ENCODE data around the gene VAMP7.
"Not testable (repeated sequence)": the region's sequence is repeated elsewhere in the genome, so short reads cannot be mapped to it uniquely, and the experiment has no call there.

VAMP7 gene, protein sequence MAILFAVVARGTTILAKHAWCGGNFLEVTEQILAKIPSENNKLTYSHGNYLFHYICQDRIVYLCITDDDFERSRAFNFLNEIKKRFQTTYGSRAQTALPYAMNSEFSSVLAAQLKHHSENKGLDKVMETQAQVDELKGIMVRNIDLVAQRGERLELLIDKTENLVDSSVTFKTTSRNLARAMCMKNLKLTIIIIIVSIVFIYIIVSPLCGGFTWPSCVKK

DNA sequence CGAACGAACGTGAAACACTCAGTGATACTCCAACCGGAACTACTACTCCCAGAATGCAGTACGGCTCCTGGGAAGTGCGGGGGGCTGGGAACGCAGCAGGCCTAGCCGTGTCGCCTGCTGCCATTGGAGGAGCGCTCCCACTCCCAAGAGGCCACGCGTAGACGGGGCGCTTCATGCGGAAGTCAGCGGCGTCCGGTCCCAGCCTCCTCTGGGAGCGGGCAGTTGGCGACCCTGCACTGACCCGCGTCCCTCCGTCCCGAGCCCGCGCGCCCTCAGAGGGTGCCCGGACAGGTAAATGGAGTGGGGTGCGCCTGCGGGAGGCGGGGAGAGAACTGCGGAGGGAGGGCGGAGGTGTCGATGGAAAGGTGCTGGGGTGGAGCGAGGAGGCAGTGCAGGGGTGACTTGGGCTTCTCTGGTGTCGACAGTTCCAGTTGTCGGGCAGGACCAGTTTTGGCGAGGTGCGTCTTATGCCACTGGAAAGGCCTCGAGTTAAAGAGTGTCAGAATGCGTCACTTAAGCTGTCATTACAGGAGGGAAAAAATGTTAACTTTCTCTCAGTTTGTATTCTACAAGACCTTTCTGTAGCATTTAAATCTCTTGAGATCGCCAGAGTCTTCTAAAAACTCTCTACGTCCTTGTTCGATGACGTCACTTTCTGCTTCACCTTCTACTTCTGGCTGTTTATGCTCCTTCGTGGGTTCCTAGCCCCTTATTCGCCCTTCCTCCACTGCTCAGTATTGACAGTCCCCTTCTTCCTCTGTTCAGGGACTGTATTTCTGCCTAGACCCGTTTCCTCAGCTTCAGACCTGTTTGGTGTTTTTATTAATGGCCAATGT is at the start of gene VAMP7:
Gene VAMP7, plus strand, starts transcription at position 188 of the 836 bp plus-strand sequence. CDS start 8,122 bp downstream, outside the sequence.
- peak; percentile 89 for DNase-seq

DNA sequence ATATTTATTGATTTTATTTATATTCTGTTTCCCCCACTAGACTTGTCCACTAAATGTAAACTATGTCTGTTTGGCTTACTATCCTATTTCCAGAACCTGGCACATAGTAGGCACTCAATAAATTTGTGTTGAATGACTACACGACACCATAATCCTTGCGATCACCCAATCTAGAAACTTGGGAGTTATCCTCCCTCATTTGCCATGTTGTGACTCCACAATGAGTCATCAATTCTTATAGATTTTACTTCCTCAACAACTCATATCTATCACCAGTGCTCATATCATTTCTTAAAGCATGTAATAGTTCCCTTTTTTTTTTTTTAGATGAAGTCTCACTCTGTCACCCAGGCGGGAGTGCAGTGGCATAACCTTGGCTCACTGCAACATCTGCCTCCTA is 39.9 kb upstream of the VAMP7 start:
- DNase-seq, result no peak

DNA sequence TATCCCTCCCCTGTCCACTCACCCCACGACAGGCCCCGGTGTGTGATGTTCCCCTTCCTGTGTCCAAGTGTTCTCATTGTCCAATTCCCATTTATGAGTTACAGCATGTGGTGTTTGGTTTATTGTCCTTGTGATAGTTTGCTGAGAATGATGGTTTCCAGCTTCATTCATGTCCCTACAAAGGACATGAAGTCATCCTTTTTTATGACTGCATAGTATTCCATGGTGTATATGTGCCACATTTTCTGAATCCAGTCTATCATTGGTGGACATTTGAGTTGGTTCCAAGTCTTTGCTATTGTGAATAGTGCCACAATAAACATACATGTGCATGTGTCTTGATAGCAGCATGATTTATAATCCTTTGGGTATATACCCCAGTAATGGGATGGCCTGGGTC is 29.4 kb upstream of the VAMP7 start:
- DNase-seq, result not testable (repeated sequence)

DNA sequence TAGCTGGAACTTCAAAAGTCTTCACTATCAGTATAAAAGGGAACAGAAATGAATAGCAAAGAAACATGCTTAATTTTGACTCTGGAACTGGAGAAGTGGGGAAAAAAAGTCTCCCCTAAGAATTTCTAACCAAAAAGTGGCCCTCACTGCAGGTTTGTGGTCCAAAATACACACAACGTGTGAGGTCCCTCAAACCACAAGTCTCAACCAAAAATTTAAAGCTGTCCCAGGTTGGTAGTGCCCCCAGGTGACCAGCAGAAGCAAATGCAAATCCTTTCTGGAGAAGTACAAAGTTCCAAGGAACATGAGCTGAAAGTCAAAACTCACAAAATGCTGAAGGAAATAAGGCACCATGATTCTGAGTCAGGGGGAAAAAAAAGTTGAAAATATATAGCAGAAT is 23.6 kb upstream of the VAMP7 start:
- no peak for DNase-seq

DNA sequence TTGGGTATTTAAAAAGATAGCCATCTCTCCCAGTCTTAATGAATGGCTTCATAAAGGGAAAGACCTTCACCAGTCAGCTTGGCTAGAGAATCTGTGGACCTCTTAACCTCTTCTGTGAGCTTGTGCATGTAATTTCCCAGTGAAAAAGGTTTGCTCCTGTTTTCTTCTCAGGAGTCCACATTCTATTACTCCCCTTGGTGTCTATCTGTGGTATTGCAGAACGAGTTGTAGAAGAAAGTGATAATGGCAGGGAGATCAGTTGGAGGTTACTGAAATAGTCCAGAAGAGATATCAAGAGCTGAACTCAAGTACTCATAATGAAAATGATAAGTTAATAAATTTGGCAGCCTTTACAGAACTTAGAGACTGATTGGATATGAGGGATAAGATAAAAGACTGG is 16.5 kb upstream of the VAMP7 start:
- no peak for DNase-seq

DNA sequence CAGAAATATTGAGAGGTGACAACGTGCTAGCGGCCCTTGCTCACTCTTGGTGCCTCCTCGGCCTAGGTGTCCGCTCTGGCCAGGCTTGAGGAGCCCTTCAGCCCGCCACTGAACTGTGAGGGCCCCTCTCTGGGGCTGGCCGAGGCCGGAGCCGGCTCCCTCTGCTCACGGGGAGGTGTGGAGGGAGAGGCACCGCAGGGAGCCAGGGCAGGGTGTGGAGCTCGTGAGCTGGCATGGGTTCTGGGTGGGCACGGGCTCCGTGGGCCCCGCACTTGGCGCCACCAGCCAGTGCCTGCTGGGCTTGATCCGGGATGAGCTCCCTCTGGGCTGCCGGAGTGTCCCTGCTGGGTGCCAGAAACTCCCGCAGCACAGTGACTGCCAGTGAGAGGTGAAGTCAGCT is 16.0 kb upstream of the VAMP7 start:
- no peak for DNase-seq

DNA sequence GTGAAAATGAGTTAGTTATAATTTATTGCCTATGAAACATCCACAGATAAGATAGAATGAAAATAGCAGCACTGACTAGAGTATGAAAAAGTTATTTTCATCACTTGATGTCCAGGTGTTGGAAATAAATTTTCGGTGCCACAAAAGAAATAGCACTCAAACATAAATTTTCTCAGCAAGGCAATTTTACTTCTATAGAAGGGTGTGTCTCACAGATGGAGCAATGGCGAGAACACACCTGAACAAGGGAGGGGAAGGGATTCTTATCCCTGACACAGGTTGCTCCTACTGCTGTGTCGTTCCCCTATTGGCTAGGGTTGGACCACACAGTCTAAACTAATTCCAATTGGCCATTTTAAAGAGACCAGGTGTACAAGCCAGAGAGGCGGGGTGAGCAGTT is 13.3 kb upstream of the VAMP7 start:
- no peak for DNase-seq

DNA sequence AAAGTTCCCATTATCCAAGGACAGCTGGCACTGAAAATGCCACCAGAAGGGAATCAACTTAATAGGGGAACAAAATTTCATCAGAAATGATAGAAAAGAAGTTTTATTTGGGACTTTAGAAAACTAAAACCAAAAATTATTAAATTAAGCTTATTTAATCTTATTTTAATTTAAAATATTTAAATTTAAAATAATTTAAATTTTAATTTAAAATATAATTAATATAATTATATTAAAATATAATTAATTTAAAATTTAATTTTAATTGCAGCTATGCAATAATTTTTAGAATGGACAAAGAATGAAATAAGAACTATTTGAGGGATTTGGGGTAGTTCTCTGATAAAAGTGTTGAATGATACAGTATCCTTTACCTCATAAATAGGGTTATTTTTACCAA is 10.2 kb upstream of the VAMP7 start:
- DNase-seq, result no peak

DNA sequence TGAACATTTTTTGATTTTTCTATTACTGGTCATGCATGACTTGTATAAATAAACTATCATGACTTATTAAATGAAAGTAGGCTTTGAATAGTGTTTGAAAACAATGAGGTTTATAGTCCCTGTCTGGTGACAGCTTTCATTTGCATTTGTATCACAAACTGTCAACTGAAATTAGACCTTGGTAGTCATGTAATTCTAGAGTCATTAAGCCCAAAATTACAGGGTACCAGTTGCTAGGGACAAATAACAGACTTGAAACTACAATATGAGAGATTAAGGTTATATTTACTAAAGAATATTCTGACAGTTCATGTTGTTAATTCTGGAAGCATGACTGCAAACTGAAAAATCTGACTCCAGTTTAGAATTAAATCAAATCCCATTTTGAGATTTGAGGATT is 9.2 kb upstream of the VAMP7 start:
- DNase-seq, result peak; percentile 23

DNA sequence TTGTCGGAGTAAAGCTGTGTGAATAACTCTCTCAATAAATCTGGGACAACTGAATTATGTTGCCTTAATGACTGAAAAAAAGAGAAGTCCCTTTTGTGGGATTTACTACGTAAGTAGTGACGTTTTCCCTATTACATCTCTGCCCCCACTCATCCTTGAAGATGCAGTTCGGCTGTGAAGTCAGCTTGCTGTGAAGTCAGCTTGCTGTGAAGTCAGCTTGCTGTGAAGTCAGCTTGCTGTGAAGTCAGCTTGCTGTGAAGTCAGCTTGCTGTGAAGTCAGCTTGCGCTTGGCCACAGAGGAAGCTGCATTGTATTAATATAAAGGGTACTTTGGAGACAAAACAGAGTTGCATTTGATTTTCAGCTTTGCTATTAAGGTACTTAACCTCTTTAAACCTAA is 8.0 kb upstream of the VAMP7 start:
- DNase-seq, result no peak

DNA sequence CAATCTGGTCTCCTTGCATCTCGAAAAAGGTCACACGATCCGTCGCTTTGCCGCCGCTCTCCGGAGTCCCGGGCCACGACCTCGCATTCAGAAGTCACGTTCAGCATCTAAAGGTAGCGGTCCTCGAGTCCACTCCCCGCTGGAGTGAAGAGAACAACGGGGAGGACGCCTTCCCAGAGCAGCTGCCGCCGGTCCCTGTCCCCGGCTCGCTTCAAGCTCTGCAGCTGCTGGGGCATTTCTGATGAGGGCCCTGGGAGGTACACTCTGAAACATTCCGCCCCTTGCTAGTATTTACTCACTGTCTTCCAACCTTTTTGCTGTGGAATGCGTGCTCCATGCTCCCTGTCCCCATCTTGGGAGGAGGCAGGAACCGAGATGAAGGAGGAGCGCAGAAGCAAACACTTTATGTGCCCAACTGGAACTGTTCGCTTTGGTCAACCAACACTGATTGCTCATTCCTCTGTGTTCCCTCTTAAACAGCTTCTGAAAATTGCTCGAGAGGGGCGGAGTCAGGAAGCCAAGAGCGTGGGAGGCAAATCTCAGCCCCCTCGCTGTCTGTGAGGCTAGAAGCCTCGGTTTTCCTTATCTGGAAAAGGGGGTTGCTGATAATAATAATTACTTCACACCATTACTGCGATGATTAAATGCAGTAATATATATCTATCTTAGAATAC is 6.4 kb upstream of the VAMP7 start:
- no peak for DNase-seq

DNA sequence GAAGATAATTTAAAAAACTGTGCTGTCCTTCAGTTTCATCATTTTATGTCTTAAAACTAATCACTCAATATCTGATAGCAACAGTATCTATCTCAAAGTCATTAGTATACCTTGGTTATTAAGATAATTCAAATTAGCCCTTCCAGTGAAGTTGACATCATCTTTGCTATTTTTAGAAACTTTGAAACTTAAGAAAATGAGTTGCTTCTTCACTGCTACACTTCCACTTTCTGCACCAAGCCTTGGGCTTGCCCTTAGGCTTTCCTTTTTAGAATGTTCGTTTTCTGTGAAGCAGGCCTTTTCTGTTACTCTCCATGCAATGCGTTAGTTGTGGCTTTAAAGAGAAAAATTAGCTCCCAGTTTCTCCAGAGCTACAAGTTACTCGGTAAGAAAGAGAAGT is 4.4 kb upstream of the VAMP7 start:
- no peak for DNase-seq

DNA sequence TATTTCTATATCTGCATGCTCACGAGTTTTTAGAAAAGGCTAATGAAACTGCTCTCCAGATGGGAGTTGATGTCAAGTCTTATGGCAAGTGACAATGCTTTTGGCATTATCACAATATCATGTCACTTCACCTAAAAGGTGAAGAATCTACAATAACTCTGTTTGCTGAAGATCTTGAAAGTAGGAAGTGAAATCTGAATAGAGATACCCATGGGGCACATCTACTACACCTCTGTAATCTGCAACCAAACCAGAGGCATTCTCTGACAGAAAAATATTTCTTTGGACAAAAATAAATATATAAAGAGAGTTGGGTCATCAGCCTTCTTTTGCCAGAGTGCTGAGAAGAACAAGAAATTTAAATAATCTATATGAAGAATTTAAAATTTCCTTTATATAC is 3.9 kb upstream of the VAMP7 start:
- DNase-seq, result no peak

DNA sequence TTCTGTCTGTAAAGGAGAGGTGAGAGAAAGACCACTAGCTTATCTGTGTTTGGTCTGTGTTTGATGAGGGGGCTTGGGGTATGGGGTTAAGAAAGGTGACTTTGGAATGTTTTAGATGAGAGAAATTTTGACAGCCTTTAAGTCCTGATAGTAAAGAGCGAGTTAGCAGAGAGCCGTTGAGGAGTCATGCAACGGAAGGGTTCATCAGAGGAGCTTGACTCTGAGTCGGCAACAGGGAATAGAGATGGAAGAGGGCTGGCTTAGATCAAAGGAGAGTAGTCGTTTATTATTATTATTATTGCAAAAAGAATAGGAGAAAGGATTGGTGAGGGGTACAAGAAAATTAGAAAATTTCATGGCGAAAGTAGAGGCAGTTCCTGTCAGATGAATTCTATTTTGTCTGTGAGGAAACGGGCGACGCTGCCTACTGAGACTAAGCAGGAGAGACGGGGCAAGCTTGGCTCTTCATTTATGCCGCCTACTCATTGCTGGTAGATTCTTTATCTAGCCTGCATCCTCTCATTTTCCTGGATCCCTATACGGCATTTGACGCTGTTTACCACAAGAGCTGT is 473 bp upstream of the VAMP7 start:
- DNase-seq, result no peak

DNA sequence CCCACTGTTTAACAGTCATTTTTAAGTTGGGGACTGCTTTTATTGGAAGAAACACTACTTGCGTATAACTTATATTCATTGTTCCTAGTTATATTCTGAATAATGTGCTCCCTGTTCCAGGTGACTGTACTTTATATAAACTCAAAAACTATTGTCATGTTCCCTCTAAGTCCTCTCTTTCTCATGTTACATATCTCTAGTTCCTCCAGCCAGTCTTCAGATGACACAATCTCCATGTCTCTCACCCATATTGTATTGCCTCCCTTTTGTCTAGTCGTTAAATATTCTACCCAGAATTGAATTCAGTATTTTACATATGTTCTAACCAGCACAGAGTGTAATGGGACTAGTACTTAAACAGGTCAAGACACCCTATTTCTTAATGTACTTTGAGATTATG is 5.3 kb downstream of the VAMP7 start:
- no peak for DNase-seq

DNA sequence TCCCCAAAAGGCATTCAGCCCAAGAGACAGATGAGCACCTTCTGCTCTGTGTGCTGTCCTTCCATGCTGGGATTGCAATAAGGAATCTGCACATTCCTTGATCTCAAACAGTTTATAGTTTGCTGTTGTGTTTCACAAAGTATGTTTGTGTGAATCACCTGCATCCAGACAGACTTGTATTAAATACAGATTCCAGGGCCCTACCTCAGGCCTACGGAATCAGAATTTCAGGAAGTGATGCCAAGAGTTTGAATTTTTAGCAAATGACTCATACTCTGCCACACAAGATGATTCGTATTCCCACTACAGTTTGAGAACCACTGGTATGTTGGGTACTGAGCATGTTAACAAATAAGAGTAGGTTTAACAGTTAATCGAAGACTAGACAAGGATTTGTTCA is 7.0 kb downstream of the VAMP7 start:
- no peak for DNase-seq

DNA sequence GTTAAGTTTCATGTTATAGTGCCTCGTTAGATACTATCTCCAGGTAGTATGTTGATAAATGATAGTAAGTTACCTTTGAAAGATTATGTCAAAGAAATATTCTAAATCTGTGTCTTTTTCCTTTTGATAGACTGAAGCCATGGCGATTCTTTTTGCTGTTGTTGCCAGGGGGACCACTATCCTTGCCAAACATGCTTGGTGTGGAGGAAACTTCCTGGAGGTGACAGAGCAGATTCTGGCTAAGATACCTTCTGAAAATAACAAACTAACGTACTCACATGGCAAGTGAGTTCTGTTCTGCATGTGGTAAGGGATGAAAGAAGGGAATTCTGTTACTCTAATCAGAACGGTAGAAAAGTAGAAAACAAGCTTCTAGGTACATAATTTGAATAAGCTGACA is 8.2 kb downstream of the VAMP7 start:
- DNase-seq, result no peak

DNA sequence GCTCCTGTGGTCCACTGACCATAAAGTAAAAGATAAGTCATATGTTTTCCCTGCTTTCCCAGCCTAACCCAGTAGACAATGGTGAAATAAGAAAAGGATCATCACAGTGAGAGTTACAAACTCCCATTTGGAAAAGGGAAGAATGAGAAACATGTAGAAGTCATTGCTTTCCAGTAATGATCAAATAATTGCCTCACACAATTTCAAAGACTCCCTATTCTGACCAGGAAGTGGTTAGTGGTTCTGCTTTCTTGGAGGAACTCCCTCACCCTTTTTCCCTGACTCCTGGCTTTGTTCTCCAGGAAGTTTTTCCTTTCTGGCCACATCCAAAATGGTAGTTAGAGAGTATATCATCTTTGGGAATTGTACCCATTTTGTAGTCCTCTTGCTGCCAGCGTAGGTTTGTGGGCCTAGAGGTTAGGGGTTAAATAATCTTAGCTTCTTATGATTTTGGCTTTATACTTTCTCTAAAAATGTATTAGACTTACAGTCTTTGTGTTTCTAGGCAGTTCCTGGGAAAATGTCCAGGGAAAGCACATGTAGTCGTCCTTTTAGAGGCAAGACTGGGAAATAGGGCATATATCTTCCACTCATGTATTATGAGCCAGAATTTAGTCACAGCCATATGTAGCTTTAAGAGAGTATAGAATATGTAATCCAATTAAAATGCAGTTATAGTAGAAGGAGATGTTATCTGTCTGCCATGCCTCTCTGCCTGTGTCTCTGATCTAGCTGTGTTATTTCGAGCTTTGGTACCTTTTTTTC is 10.5 kb downstream of the VAMP7 start:
- no peak for DNase-seq

DNA sequence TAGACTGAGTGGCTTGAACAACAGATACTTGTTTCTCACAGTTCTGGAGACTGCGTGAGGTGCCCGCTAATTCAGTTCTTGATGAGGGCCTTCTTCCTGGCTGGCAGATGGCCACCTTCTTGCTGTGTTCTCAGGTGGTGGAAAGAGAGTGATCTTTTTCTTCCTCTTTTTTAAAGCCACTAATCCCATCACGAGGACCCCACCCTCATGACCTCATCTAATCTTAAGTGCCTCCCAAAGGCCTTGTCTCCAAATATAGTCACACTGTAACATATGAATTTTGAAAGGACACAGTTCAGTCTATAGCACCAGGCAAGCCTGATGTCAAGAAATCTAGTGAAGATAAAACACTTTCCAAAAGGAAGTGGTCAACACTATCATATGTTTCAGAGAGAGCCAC is 12.4 kb downstream of the VAMP7 start:
- no peak for DNase-seq

DNA sequence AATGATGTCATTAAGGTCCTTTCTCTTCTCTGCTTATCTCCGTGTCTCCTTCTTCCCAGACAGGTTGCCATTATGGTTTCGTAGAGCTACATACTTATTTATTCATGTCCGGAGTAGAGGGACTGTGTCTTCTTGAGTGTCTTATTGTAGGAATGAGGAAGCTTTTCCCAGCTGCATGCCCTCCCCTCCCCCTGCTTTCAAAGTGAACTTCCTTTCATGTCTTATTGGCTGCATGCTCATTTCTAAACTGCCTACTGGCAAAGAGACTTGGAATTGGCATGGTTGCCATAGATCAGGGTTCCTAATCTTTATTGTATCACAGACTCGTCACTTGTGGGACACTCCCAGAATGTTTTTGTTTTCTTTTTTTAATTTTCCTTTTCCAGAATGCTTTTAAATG is 15.4 kb downstream of the VAMP7 start:
- no peak for DNase-seq

DNA sequence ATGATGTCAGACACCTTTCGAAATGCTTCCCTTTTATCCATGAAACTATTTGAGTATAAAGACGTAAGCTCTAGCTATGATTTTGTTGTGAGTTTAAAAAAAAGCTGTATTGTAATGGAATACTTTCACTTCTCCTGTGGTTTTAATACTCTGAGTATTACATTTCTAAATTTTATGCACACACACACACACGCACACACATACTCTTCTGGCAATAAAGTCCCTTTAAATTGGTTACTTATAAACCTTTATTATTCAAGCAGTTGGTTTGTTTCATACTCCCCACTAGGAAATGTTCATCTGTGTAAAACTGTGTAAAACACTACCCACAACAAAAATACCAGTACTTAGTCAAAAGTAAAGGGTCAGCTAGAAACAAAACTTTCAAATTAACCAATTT is 18.2 kb downstream of the VAMP7 start:
- no peak for DNase-seq

DNA sequence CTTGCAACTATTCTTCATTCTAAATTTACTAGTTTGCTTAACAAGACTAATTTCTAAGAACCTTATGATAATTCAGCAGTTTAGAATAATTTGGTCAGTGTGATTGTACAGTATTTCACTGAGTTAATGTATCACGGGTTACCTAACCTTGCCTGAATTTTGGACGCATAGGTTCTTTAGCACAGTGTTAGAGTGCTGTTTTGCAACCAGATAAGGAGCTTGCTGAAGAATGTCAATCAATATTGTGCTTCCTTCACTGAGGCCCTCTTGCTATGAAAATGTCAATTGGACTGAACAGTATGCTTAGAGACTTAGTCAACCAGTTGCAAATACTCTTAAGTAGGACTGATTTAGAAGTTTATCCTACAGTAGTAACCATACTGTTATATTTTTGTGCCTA is 19.6 kb downstream of the VAMP7 start:
- DNase-seq, result no peak

DNA sequence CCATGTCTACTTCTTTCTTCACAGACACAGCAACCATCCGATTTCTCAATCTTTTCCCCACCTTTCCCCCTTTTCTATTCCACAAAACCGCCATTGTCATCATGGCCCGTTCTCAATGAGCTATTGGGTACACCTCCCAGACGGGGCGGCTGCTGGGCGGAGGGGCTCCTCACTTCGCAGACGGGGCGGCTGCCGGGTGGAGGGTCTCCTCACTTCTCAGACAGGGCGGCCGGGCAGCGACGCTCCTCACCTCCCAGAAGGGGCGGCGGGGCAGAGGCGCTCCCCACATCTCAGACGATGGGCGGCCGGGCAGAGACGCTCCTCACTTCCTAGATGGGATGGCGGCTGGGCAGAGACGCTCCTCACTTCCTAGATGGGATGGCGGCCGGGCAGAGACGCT is 26.5 kb downstream of the VAMP7 start:
- not testable (repeated sequence) for DNase-seq

All from NCI-H774 (cell line).